H1 (cell line): ENCODE results near the gene AOPEP.

ENCODE experiments used
- HDAC2 ChIP-seq, 2 experiments: fragments of 300-600 bp in 1 of 2; sonication (generic) in 1 of 2; IDR thresholded peaks; 2 replicates each; pipeline ENCODE4 v1.6.1; 2011 to 2012; ENCODE audit warnings: low read depth in 2 of 2, low read length in 2 of 2, mild to moderate bottlenecking in 2 of 2, moderate library complexity in 2 of 2, borderline replicate concordance in 1 of 2, inconsistent platforms in 1 of 2
- JUN ChIP-seq: IDR thresholded peaks from 2 replicates; pipeline ENCODE4 v1.6.1; 2011; ENCODE audit warnings: low read depth, mild to moderate bottlenecking, improper control_type of control experiment, low read length
- KDM1A ChIP-seq: fragments of 200-600, 300-600 bp; sonication (generic); IDR thresholded peaks from 2 replicates; pipeline ENCODE4 v1.7.1; 2016; ENCODE audit warnings: mild to moderate bottlenecking, low read length, borderline replicate concordance
- POLR2A ChIP-seq, 2 experiments: IDR thresholded peaks; 1 replicate in 1 of 2; 2 replicates in 1 of 2; pipeline ENCODE4 v1.6.1; 2011; ENCODE audit warnings: low read depth in 2 of 2, low read length in 2 of 2, mild to moderate bottlenecking in 2 of 2; ENCODE audit errors: control extremely low read depth in 1 of 2
- RNF2 ChIP-seq: fragments of 200-900, 300-1000 bp; sonication (generic); IDR thresholded peaks from 2 replicates; pipeline ENCODE4 v1.7.1; 2016; ENCODE audit warnings: borderline replicate concordance, low read depth, mild to moderate bottlenecking, antibody characterized with exemption, low read length; ENCODE audit not compliant: poor library complexity, severe bottlenecking; ENCODE audit errors: missing control alignments
- SIN3A ChIP-seq, 2 experiments: IDR thresholded peaks in 1 of 2; conservative IDR thresholded peaks in 1 of 2; 2 replicates each; pipeline ENCODE4 v1.6.1; 2011 to 2012; ENCODE audit warnings: low read length in 2 of 2, improper control_type of control experiment in 1 of 2, low read depth in 1 of 2, mild to moderate bottlenecking in 1 of 2

- TF ChIP-seq RNF2 (no peak), SIN3A (conservative IDR thresholded peaks at IDR 0.05 in 1 of 2, IDR thresholded peaks at IDR 0.05 in 1 of 2; ENCODE audit: low read depth in 1 of 2, low read length in 2 of 2) (no peak), POLR2A (IDR thresholded peaks at IDR 0.05; ENCODE audit: control extremely low read depth in 1 of 2, low read depth in 2 of 2, low read length in 2 of 2) (no peak), JUN (no peak), HDAC2 (IDR thresholded peaks at IDR 0.05; ENCODE audit: borderline replicate concordance in 1 of 2, low read depth in 2 of 2, low read length in 2 of 2) (no peak), KDM1A (no peak)
Measured at GRCh38 chr9:95029720-95030119, 303.2 kb downstream of the AOPEP start.
